Endothelial cell of umbilical vein (primary cell): ENCODE measurements around the gene LOXL4. TPM values are rescaled to one million over a fixed set of nuclear protein-coding genes. Genes with fewer than 3 reads are reported as not detected.

ENCODE experiments used
- BruUV-seq: library from RNA; stranded (reverse); fragments of 400-500 nt; replicated peaks from 2 replicates; lab custom pipeline; 2021; lab: Mats Ljungman, UMichigan
- CTCF ChIA-PET: fragments of 300-600, 350-600 bp; sonication (Branson Sonifier 250); formaldehyde crosslinking; loops from one replicate; lab custom pipeline; 2021; ENCODE audit warnings: antibody characterized with exemption, inconsistent platforms; lab: Charles Lee
- POLR2A ChIA-PET: fragments of 300-600, 350-600 bp; sonication (Branson Sonifier 250); formaldehyde crosslinking; loops from one replicate; lab custom pipeline; 2021; ENCODE audit warnings: antibody characterized with exemption, inconsistent platforms; lab: Charles Lee
- DNase-seq: peaks from one replicate; pipeline ENCODE4 v3.0.0-alpha.2; 2011; ENCODE audit warnings: low read depth, low spot score
- FAIRE-seq: peaks from 2 replicates; lab custom pipeline; 2011; peaks lifted over from hg19 to GRCh38; lab: Jason Lieb, UNC
- H2AFZ ChIP-seq: 2 replicates; pipeline ENCODE4 v1.6.0; 2012; ENCODE audit warnings: low read depth, low read length, control low read depth, inconsistent platforms
- H3K27ac ChIP-seq: 2 replicates; pipeline ENCODE4 v1.5.1; 2011; ENCODE audit warnings: low read depth, mild to moderate bottlenecking, control low read depth, low read length, moderate library complexity; ENCODE audit not compliant: insufficient read depth
- H3K27me3 ChIP-seq, 2 experiments: 2 replicates each; pipeline versions ENCODE4 v1.6.0 to v1.6.1; 2011; ENCODE audit warnings: low read length in 2 of 2, mixed read lengths in 1 of 2; ENCODE audit not compliant: control insufficient read depth in 2 of 2, insufficient read depth in 2 of 2
- H3K36me3 ChIP-seq, 2 experiments: 2 replicates in 1 of 2; 3 replicates in 1 of 2; pipeline ENCODE4 v1.5.1; 2011; ENCODE audit warnings: low read length in 2 of 2, mild to moderate bottlenecking in 1 of 2, moderate library complexity in 1 of 2; ENCODE audit not compliant: control insufficient read depth in 2 of 2, insufficient read depth in 2 of 2; ENCODE audit errors: extremely low read depth in 1 of 2
- H3K4me1 ChIP-seq: 3 replicates; pipeline ENCODE4 v1.5.1; 2011; ENCODE audit warnings: mild to moderate bottlenecking, low read length; ENCODE audit not compliant: control insufficient read depth, insufficient read depth; ENCODE audit errors: extremely low read depth
- H3K4me2 ChIP-seq: 2 replicates; pipeline ENCODE4 v1.6.1; 2011; ENCODE audit warnings: low read length, control low read depth, mixed read lengths; ENCODE audit not compliant: insufficient read depth
- H3K4me3 ChIP-seq, 3 experiments: fragments of 200-600 bp in 1 of 3; sonication (generic), shearing (Covaris generic) in 1 of 3; replicated peaks in 1 of 3; 2 replicates each; pipeline ENCODE4 v1.5.1; 2011 to 2016; ENCODE audit warnings: control low read depth in 3 of 3, low read length in 3 of 3, mild to moderate bottlenecking in 2 of 3, inconsistent platforms in 1 of 3, low read depth in 1 of 3, moderate library complexity in 1 of 3; ENCODE audit not compliant: insufficient read depth in 1 of 3
- H3K79me2 ChIP-seq: 2 replicates; pipeline ENCODE4 v1.6.0; 2012; ENCODE audit warnings: low read length, inconsistent platforms; ENCODE audit not compliant: control insufficient read depth, insufficient read depth
- H3K9ac ChIP-seq: replicated peaks from 2 replicates; pipeline ENCODE3; 2011; ENCODE audit warnings: low read length, control low read depth; ENCODE audit not compliant: insufficient read depth; ENCODE audit errors: extremely low read depth
- H3K9me1 ChIP-seq: replicated peaks from 3 replicates; pipeline ENCODE4 v1.6.0; 2011; ENCODE audit warnings: mild to moderate bottlenecking, low read length; ENCODE audit not compliant: control insufficient read depth, insufficient read depth; ENCODE audit errors: extremely low read depth
- H3K9me3 ChIP-seq: replicated peaks from 2 replicates; pipeline ENCODE4 v1.5.1; 2012; ENCODE audit warnings: low read length, inconsistent platforms; ENCODE audit not compliant: control insufficient read depth, insufficient read depth
- H4K20me1 ChIP-seq: replicated peaks from 2 replicates; pipeline ENCODE3; 2011; ENCODE audit warnings: mild to moderate bottlenecking, low read length; ENCODE audit not compliant: control insufficient read depth, insufficient read depth; ENCODE audit errors: extremely low read depth
- JUN ChIP-seq: IDR thresholded peaks from 2 replicates; pipeline ENCODE4 v1.6.1; 2011; ENCODE audit warnings: borderline replicate concordance, low read depth; ENCODE audit not compliant: insufficient read length, insufficient read depth
- MYC ChIP-seq: IDR thresholded peaks from one replicate; pipeline ENCODE4 v1.6.1; 2011; ENCODE audit warnings: mild to moderate bottlenecking, low read depth, low read length
- POLR2A ChIP-seq: IDR thresholded peaks from 2 replicates; pipeline ENCODE4 v1.6.1; 2012; ENCODE audit warnings: low read depth, mild to moderate bottlenecking, control low read depth, low read length
- POLR2AphosphoS5 ChIP-seq: IDR thresholded peaks from 2 replicates; pipeline ENCODE4 v1.6.1; 2012; ENCODE audit warnings: low read depth, mild to moderate bottlenecking, control low read depth, low read length, moderate library complexity; ENCODE audit not compliant: insufficient read depth
- dilution Hi-C: fragments of 300-500 bp; cut with MboI; formaldehyde crosslinking; loops from one replicate; pipeline ENCODE4 v1.15.0; 2019; ENCODE audit warnings: low sequenced_read_pairs; ENCODE audit not compliant: extremely low pct_ligation_motif_present
- intact Hi-C: fragments of 100-400 bp; cut with micrococcal nuclease; formaldehyde crosslinking; loops from one replicate; pipeline ENCODE4 v1.10.0; 2022
- polyA plus RNA-seq, 4 experiments: library from polyadenylated mRNA; depleted of rRNA in 3 of 4; stranded (reverse) in 3 of 4; unstranded in 1 of 4; fragments of >200 nt; gene quantifications; 2 replicates each; pipeline versions ENCODE4 v1.2.1 to v1.2.3, GENCODE V29; 2011 to 2012; ENCODE audit warnings: missing spikeins in 1 of 4
- total RNA-seq: library from RNA; stranded (reverse); gene quantifications from 2 replicates; pipeline ENCODE4 v1.2.3, GENCODE V29; 2021

The LOXL4 gene
- total and polyA plus RNA-seq, 2 donors (not counting 3 experiments of a cell fraction or from before 2014, with no cell fraction given) = 1.4 to 1.9 TPM

- dilution Hi-C loops = no loop called here
- Histone ChIP-seq H2AFZ (no peak overlapping the region), H4K20me1 (peaks cover 4% of the 10 kb centered on the region), H3K9ac (no peak overlapping the region), H3K9me1 (no peaks in the 10 kb centered on the region), H3K9me3 (no peaks in the 10 kb centered on the region), H3K27ac (no peak overlapping the region), H3K27me3 (no peaks in the 10 kb centered on the region), H3K79me2 (no peaks in the 10 kb centered on the region), H3K4me3 (no peak overlapping the region), H3K36me3 (no peaks in the 10 kb centered on the region), H3K4me2 (no peak overlapping the region), H3K4me1 (no peaks in the 10 kb centered on the region)
- FAIRE-seq (no peak), DNase-seq (no peak)
- intact Hi-C loops = no loop called here
- POLR2A ChIA-PET = no interaction called here
- CTCF ChIA-PET = no interaction called here
- TF ChIP-seq POLR2AphosphoS5 = no peak
- TF ChIP-seq MYC = no peak
- TF ChIP-seq POLR2A = no peak
- no peak for TF ChIP-seq JUN
- BruUV-seq = no TSS peak
Observed at GRCh38 chr10:98201760-98202159, 66.2 kb downstream of the LOXL4 start.

Other genes starting within 250 kb of the LOXL4 start
- gene CRTAC1, start 237.6 kb downstream of the LOXL4 start, total RNA-seq = 0.72 and 3.0 TPM in 2 replicates
- 0.92 and 1.4 TPM in 2 replicates for gene CRTAC1, start 237.6 kb downstream of the LOXL4 start, polyA plus RNA-seq
- 11.1 and 12.4 TPM in 2 replicates for gene R3HCC1L, start 133.5 kb downstream of the LOXL4 start, total RNA-seq
- gene R3HCC1L, start 133.5 kb downstream of the LOXL4 start, polyA plus RNA-seq = 5.3 and 6.3 TPM in 2 replicates
- gene PYROXD2, start 147.0 kb upstream of the LOXL4 start, total RNA-seq = 7.0 TPM in 2 replicates
- gene PYROXD2, start 147.0 kb upstream of the LOXL4 start, polyA plus RNA-seq = 11.8 and 13.7 TPM in 2 replicates
- 60.7 and 67.1 TPM in 2 replicates for gene HPS1, start 178.7 kb upstream of the LOXL4 start, total RNA-seq
- 67.5 and 81.3 TPM in 2 replicates for gene HPS1, start 178.7 kb upstream of the LOXL4 start, polyA plus RNA-seq